COR-L47 (cell line): Measurements from ENCODE around the gene SMIM24.
"Not testable (repeated sequence)": the region's sequence is repeated elsewhere in the genome, so short reads cannot be mapped to it uniquely, and the experiment has no call there.

Experiments used
- DNase-seq: peaks from one replicate; lab custom pipeline; 2025; lab: John Stamatoyannopoulos, UW

Gene SMIM24

DNA sequence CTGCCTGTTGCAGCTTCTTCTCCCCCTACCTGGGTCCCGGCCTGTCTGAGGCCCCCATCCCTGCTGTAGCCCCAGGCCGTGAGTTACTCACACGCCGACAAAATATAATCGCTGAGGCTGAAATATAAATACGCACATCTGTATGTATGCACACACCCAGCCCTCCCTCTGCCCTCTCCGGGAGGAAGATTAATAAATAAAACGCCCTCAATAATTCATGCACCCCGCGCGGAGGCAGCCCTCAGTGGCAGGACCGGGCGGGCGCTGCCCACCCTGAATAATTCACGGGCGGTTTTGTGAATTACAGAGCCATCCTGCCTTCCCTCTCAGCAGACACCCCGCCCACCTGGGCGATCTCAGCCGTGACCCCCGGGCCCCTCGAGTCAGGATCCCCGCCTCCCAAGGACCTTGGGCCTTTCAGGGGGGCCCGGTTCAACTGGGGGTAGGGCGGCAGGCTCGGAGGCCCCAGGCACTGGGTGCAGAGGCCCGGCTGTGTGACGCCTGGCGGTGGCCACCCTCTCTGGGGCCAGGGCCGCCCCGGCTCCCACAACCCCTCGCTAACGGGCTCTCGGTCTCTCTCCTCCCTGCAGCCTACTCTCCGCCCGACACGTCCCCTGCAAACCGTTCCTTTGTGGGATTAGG, 24.2 kb downstream of the SMIM24 start:
- no peak for DNase-seq

DNA sequence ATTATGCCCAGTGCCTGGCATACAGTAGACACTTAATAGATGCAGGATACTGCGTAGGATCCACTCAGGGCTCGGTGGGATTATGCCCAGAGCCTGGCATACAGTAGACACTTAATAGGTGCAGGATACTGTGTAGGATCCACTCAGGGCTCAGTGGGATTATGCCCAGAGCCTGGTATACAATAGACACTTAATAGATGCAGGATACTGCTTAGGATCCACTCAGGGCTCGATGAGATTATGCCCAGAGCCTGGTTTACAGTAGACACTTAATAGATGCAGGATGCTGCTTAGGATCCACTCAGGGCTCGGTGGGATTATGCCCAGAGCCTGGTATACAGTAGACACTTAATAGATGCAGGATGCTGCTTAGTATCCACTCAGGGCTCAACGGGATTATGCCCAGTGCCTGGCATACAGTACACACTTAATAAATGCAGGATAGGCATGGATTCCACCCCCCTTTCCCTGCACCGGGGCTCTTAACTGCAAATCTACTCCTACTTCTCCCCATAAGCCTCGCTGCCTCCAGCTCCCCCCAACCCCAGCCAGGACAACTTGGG, 24.9 kb downstream of the SMIM24 start:
- no peak for DNase-seq

DNA sequence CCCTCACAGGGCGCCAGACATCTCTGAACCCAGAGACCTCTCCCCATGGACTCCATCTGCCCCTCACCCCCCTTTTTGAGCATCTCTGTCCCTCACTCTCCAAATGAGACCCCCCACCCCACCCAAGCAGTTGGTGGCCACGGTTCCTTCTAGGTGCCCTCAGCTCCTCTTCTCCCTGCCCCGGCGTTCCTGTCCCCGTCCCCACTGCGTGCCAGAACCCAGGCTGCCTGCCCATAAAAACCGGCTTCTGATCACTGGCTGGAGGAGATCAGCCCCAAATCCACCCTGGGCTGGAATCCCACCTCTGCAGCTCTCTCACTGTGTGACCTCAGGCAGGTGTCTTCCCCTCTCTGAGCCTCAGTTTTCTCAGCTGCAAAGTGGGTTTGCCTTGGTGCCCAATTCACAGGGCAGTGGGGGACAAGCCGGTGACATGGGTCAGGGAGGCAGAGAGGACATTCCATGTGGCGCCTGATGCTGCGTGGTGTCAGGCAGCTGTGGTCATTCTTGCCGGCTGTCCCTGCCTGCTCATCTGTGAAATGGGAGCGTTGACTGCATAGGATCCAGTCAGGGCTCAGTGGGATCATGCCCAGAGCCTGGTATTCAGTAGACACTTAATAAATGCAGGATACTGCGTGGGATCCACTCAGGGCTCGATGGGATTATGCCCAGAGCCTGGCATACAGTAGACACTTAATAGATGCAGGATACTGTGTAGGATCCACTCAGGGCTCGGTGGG, 25.5 kb downstream of the SMIM24 start:
- DNase-seq: no peak

DNA sequence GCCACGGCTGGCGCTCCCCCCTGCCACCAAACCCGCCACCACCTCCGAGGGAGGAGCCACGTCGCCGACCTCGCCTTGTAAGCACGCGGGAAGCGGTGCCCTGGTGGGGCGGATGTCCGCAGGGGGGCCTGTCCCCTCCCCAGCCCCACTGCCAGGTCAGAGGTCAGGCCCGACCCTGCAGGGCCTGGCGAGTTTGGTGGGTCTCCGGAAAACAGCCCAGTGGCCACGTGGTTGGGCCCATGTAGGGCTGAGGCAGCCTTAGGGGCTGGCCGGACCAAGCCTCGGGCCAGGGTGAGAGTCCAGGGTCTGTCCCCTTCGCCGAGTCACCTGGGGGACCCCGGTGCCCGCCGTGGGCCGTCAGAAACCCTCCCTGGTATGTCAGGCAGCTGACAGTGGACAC, 26.5 kb downstream of the SMIM24 start:
- DNase-seq: no peak

DNA sequence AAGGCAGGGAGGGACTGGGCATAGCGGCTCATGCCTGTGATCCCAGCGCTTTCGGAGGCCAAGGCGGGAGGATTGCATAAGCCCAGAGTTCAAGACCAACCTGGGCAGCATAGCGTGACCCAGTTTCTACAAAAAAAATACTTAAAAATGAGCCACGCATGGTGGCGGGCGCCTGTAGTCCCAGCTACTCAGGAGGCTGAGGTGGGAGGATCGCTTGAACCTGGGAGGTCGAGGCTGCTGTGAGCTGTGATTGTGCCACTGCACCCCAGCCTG, 27.4 kb downstream of the SMIM24 start:
- not testable (repeated sequence) for DNase-seq

DNA sequence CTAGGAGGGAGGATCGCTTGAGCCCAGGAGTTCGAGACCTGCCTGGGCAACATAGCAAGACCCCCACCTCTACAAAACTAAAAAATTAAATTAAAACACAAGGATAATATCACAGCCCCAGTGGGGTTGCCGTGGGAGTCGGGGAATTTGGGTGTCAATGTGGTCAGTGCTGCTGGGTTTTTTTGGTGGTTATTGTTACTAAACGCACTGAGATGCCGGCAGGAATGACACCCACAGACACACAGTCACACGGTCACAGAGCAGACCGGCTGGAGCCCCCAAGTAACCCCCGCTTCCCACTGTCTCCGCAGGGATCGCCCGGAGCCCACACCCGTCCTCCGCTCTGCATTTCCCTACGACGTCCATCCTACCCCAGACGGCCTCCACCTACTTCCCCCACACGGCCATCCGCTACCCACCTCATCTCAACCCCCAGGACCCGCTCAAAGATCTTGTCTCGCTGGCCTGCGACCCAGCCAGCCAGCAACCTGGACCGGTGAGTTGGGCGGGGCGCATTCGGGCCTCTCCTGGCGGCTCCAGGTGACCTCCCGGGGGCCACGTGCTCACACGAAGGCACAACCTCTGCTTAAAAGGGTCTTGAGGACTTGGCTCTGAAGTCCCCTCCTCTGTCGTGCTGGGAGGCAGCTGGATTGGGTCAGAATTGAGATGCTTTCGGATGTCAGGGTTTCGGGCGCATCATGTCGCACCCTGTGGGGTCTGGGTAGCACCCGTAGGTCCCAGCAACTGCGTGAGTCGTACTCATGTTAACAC, 28.0 kb downstream of the SMIM24 start:
- DNase-seq: no peak

DNA sequence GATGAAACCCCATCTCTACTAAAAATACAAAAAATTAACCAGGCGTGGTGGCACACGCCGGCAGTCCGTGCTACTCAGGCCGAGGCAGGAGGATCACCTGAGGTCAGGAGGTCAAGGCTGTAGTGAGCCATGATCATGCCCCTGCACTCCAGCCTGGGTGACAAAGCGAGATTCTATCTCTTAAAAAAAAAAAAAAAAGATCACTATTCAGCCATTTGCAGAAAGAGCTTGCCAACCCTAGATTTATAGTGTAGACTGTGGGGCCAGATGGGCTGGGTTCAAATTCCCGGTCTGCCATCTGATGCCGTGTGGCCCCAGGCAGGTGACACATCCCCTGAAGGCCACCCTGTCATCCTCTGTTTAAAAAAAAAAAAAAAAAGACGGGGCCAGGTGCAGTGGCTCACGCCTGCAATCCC, 28.9 kb downstream of the SMIM24 start:
- DNase-seq: no peak

DNA sequence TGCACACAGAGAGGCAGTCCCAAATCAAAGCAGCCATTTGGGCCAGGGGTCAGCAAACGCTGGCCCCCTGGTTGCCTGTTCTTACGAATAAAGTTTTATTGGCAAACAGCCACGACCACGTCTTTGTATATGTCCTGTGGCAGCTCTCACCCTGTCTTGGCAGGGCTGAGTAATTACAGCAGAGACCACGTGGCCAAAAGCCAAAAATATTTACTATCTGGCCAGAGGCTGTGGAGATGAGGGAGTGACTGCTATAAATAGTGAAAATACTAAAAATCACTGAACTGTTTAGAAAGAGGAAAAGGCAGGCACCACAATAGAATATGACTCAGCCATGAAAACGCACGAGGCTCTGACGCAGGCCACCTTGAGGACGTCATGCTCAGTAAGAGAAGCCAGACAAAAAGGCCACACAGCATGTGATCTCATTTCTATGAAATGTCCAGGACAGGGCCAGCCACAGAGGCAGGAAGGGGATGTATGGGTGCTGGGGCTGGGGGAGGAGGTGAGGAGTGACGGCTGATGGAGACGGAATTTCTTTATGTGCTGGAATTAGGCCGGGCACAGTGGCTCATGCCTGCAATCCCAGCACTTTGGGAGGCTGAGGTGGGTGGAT, 29.4 kb downstream of the SMIM24 start:
- no peak for DNase-seq

DNA sequence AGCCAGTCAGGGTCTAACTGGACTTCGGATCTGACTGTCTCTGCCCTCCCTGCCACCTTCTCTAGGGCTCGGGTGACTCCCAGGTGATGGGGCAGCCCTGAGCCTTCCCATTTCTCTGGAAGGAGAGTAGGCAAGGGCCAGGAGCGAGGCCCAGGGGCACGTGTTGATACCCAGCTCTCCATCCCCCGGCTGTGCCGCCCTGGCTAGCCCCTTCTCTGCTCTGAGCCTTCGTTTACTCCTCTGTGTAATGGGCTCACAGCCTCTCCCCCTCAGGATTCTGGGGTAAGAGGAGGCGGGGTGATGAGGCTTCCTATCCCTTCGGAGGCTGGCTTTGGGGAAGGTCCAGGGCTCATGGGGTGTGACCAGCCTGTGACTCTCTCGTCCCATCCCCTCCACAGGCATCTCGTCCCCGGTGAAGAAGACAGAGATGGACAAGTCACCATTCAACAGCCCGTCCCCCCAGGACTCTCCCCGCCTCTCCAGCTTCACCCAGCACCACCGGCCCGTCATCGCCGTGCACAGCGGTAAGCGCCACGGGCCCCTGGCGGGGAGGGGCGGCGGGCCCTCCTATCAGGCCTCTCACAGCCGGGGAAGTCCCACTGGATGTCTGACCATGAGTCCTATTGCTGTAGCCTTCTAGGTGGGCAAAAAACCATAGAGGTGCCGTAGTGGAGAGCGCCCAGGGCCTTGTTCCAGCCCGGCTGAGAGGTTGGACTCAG, 31.6 kb downstream of the SMIM24 start:
- no peak for DNase-seq

DNA sequence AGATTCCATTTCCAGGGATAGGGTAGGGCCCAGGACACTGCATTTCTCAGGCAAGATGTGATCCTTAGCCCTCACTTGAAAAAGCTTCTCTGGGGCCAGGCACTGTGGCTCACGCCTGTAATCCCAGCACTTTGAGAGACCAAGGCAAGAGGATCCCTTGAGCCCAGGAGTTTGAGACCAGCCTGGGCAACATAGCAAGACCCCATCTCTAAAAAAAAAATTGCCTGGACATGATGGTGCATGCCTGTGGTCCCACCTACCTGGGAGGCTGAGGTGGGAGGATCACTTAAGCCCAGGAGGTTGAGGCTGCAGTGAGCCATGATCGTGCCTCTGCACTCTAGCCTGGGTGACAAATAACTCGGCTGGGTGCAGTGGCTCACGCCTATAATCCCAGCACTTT, 33.7 kb downstream of the SMIM24 start:
- not testable (repeated sequence) for DNase-seq

DNA sequence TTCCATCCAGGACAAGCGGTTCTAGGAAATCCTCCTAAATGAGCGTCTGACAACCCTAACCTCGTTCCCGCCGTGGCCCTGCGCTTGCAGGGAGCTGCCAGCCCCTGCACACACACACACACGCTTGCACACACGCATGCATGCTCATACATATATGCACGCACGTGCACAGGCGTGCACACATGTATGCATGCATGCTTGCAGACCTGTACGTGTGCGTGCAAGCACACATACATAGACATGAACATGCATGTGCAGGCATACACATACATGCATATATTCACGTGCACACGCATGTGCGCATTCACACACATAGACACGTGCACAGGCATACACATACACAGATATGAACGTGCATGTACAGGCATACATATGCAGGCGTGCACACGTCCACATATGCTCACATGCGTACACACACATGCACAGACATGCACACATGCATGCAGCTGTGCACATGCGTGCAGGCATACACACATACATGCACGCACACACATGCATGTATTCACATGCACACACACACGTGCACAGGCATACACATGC, 35.6 kb downstream of the SMIM24 start:
- no peak for DNase-seq

DNA sequence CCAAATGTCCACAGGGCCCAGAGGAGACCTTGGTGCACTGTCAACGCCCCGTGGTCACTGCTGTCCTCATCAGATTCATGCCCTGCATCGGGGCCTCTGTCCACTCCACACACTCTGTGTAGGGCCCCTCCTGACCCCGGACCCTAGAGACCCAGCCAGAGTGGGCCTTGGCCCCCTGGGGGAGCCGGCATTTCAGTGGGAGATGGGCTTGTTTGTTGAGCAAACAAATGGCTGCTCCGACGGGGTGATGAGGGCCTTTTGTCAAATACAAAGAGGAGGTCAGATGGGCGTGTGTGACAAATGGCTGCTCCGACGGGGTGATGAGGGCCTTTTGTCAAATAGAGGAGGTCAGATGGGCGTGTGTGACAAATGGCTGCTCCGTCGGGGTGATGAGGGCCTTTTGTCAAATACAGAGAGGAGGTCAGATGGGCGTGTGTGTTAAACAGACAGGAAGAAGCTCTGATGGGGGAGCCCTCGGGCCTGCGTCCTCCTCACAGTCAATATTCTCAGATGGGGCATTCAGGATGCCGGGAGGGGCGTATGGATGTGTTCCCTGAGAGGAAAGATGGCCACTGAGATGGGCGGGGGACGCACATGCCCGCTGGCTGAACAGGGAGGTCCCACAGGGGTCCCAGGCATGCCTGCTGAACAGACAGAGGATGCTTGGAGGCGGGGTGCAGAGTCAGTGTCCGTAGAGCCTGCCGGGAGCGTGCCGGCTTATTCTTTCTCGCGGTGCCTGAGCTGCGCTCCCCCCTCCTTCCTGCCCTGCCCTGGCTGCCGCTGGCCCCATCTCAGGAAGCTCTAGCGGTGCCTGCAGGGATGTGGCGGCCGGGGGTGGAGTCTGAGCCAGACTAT, 36.3 kb downstream of the SMIM24 start:
- peak; percentile 6 for DNase-seq

DNA sequence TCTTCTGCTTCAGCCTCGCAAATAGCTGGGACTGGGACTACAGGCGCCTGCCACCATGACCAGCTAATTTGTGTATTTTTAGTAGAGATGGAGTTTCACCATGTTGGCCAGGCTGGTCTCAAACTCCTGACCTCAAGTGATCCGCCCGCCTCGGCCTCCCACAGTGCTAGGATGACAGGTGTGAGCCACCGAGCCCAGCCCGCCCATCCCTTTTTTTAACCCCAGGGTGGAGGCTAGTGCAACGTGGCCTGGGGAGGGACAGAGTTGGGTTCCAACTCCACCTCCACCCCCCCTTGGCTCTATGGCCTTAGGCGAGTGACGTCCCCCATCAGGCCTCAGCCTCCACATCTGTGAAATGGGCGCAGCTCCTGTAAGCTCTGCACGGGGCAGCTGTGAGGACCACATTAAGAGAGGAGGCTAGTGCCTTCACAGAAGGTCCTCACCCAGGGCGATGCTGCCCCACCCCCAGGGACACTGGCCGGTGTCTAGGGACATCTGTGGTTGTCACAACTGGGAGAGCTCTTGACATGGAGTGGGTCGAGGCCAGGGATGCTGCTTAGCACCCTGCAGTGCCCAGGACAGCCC, 37.7 kb downstream of the SMIM24 start:
- DNase-seq: no peak

DNA sequence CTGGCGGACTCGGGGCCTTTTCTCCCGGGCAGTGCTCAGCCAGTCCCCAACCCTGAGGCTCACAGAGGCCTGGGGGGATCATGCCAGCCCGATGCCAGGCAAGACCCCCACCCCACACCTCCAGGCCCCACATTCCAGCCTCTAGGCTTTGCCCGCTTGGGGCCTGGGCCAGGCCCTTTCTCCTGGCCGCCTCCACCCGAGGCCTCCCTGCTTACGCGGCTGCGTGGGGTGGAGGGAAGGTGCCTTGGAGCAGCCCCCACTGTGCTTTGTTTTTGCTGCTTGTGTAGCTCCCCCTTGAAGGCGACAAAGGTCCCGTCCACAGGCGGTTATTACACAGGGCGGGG, 38.4 kb downstream of the SMIM24 start:
- DNase-seq: no peak

DNA sequence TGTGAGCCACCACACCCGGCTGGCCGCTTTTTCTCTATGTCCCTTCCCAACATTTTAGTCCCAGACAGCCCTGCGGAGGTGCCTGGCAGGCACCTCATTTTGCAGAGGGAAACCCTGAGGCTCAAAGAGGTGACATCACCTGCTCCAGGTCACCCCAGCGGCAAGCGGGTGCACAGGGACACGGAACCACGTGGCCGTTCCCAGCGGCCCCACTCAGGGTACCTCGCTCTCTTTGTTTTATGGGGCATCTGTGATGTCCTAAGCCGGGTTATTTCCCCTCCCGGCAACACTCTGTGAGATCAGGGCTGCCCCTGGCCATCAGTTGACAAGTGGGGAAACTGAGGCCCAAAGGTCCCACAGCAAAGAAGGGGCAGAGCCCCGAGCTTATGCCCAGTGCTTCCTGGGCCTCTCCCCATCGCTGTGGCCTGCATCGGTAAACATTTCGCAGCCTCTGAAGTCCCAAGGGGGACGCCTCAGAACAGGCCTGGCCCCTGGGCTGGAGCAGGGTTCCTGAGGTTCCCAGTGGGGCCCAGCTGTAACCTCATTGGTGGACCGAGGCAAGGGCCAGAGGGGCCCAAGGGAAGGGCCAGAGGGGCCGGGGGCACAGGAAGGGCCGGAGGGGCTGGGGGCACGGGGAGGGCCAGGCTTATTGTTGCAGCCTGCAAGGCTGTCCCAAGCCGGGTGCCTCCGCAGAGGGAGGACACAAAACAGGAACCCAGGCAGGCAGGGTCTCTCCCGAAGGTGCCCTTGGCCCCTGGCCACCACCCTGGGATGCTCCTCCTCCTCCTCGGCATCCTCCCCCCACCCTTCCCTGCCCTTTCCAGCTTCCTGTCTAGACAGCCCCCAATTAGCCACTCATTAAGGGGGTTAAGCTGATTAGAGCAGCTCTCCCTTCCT, 39.0 kb downstream of the SMIM24 start:
- no peak for DNase-seq

DNA sequence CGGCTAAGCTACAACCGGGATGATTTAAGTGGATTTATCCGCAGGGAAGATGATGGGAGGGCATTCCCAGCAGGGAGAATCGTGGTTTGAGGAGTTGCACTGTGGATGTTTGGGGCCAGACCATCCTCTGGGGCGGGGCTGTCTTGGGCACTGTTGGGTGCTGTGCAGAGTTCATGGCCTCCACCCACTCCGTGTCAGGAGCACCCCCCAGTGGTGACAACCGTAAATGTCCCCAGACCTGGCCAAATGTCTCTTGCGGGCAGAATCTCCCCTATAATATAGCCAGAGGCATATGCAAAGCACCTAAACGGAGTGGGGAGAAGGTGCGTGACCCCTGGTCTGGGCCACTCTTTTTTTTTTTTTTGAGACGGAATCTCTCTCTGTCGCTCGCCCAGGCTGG, 40.2 kb downstream of the SMIM24 start:
- peak; percentile 6 for DNase-seq

DNA sequence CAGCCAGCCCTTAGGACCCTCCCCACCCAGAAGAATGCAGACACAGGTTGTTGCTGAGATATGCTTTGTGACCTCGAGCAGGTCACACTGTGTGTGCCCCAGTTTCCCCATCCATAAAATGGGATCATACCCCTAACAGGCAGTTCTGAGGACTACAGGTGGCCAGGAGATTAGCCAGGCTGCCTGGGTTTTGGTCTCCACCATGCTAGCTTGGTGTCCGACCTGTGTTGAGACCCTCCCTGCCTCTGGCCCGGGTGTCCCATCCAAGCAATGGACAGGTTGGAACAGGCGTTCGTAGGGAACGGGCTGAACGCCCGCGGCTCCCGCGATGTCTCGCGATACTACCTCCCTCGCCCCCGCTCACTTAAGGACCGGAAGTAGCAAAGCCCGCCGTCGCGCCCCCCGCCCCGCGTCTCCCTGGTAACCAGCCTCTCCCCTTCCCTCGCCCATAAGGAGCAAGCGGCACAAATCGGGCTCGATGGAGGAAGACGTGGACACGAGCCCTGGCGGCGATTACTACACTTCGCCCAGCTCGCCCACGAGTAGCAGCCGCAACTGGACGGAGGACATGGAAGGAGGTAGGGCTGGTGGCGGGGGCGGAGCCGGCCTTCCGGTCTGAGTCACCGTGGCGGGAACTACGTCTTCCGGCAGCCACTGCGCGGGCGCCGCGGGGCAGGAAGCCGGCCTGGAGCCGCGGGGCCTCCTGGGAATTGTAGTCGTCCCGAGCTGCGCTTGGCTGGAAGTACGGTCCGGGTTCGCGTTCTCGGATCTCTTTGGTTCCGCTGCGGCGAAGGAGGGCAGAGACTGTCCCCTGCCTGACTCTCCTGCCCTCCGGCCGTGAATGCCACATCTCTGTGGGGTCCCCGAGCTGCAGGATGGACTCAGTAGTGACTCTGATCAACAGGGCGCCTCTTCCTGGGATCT, 45.4 kb downstream of the SMIM24 start:
- DNase-seq: peak; percentile 95
